Measurements from ENCODE around the gene KIZ. TPM values are rescaled to one million over a fixed set of nuclear protein-coding genes. Genes with fewer than 3 reads are reported as not detected.

The KIZ gene
- total RNA-seq, 1 donor = 40.5 TPM

DNA sequence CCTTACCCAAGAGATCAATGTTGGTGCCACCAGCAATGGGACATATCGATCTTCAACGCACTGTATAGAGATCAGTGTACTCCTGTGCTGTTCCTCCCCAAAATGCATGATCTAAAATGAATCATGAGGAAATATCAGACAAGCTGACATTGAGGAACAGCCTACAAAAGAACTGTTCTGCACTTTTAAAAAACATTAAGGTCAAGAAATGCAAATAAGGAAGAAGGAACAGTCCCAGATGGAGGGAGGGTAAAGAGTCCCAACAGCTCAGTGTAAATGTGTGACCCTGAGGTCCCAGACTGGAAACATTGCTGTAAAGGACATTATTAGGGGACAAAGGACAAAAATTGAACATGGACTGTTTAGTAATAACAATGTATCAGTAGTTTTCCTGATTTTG, 152.9 kb downstream of the KIZ start:
- no peak for DNase-seq (ENCODE audit: insufficient read length, low spot score, missing footprints)
- H3K4me3 ChIP-seq (ENCODE audit: insufficient read depth, low read length) = no peak overlapping the region

DNA sequence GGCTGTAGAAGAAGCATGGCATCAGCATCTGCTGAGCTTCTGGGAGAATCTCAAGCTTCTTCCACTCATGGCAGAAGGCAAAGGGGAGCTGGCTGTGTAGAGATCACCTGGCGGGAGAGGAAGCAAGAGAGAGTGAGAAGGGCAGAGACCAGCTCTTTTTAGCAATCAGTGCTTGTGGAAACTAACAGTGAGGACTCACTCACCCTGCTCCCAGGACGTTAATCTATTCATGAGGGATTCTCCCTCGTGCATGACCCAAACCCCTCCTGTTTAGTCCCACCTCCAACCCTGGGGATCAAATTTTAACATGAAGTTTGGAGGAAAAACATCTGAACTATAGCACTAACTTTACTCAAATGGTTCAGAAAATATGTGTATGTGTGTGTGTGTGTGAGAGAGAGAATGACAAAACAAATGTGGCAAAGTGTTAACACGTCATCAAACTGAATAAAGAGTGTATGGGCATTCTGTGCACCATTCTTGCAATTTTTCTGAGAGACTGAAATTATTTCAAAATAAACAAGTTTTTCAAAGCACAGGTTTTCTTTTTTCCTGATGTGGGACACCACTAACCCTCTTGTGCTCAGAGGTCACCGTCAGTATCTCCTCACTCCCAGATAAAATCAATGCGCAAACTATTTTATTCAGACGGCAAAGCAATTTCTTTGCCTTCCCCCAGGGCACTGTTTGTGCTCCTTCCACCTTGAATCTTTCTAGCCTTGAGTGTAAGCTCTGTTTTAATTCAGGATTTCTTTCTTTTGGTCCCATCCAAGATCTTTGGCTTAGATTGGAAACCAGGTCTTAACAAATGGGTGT, 154.0 kb downstream of the KIZ start:
- no peak for DNase-seq (ENCODE audit: insufficient read length, low spot score, missing footprints)
- H4K20me1 ChIP-seq (ENCODE audit: insufficient read depth, low read length) = no peaks in the 10 kb centered on the region

More for the DNA sequence above, 152.9 kb downstream of the KIZ start:
- Histone ChIP-seq H3K4me1 (ENCODE audit: insufficient read depth, low read length) (no peaks in the 10 kb centered on the region), H4K20me1 (ENCODE audit: insufficient read depth, low read length) (no peaks in the 10 kb centered on the region), H3K27ac (ENCODE audit: low read depth, low read length) (no peak overlapping the region), H3K4me2 (ENCODE audit: insufficient read depth, low read length) (no peak overlapping the region), H3K36me3 (ENCODE audit: insufficient read depth, low read length) (no peaks in the 10 kb centered on the region), H3K27me3 (ENCODE audit: insufficient read depth, low read length) (peaks cover 13% of the 10 kb centered on the region), H3K9me3 (ENCODE audit: low read depth, low read length) (no peaks in the 10 kb centered on the region), H3K79me2 (ENCODE audit: insufficient read depth, low read length) (no peaks in the 10 kb centered on the region), H2AFZ (ENCODE audit: low read length) (no peak overlapping the region)
- TF ChIP-seq, protein P1, sequence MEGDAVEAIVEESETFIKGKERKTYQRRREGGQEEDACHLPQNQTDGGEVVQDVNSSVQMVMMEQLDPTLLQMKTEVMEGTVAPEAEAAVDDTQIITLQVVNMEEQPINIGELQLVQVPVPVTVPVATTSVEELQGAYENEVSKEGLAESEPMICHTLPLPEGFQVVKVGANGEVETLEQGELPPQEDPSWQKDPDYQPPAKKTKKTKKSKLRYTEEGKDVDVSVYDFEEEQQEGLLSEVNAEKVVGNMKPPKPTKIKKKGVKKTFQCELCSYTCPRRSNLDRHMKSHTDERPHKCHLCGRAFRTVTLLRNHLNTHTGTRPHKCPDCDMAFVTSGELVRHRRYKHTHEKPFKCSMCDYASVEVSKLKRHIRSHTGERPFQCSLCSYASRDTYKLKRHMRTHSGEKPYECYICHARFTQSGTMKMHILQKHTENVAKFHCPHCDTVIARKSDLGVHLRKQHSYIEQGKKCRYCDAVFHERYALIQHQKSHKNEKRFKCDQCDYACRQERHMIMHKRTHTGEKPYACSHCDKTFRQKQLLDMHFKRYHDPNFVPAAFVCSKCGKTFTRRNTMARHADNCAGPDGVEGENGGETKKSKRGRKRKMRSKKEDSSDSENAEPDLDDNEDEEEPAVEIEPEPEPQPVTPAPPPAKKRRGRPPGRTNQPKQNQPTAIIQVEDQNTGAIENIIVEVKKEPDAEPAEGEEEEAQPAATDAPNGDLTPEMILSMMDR (IDR thresholded peaks at IDR 0.05; ENCODE audit: extremely low read depth, low read depth, low read length) = no peak

DNA sequence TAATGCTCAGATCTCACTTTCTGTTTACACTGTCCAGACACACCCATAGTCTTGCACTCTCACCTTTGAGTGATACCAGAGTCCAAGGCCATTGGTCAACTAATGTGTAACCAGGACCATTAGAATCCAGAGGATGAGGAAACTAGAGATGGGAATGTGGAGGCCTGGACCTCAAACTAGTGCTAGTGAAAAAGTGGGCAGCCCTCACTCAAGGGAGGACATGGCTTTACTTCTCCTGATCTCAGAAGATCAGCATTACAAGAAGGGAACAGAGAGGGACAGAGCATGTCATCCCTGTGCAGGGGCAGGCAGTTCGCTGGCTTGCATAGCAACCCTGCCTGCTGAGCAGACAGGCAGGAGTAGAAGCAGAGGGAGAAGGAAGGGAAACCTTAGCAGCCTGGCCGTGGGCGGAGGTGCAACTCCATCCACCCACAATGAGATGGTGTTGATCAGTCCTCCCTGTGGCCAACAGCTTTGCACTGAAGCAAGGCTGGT, 154.7 kb downstream of the KIZ start:
- H3K4me1 ChIP-seq (ENCODE audit: insufficient read depth, low read length) = no peaks in the 10 kb centered on the region
- TF ChIP-seq, protein P1 (IDR thresholded peaks at IDR 0.05; ENCODE audit: extremely low read depth, low read depth, low read length) = no peak
- H3K36me3 ChIP-seq (ENCODE audit: insufficient read depth, low read length) = no peaks in the 10 kb centered on the region
- no peak overlapping the region for H3K4me3 ChIP-seq (ENCODE audit: insufficient read depth, low read length)
- H3K27ac ChIP-seq (ENCODE audit: low read depth, low read length) = no peak overlapping the region
- no peak overlapping the region for H2AFZ ChIP-seq (ENCODE audit: low read length)
- no peak for DNase-seq (ENCODE audit: insufficient read length, low spot score, missing footprints)
- H3K4me2 ChIP-seq (ENCODE audit: insufficient read depth, low read length) = no peak overlapping the region
- no peaks in the 10 kb centered on the region for H3K9me3 ChIP-seq (ENCODE audit: low read depth, low read length)
- no peaks in the 10 kb centered on the region for H3K79me2 ChIP-seq (ENCODE audit: insufficient read depth, low read length)
- peaks cover 11% of the 10 kb centered on the region for H3K27me3 ChIP-seq (ENCODE audit: insufficient read depth, low read length)
- no peaks in the 10 kb centered on the region for H4K20me1 ChIP-seq (ENCODE audit: insufficient read depth, low read length)

More for the DNA sequence above, 154.0 kb downstream of the KIZ start:
- peaks cover 11% of the 10 kb centered on the region for H3K27me3 ChIP-seq (ENCODE audit: insufficient read depth, low read length)
- H3K9me3 ChIP-seq (ENCODE audit: low read depth, low read length) = no peaks in the 10 kb centered on the region
- H3K4me3 ChIP-seq (ENCODE audit: insufficient read depth, low read length) = no peak overlapping the region
- H3K4me1 ChIP-seq (ENCODE audit: insufficient read depth, low read length) = no peaks in the 10 kb centered on the region
- TF ChIP-seq, protein P1 (IDR thresholded peaks at IDR 0.05; ENCODE audit: extremely low read depth, low read depth, low read length) = no peak
- no peak overlapping the region for H3K4me2 ChIP-seq (ENCODE audit: insufficient read depth, low read length)
- no peak overlapping the region for H3K27ac ChIP-seq (ENCODE audit: low read depth, low read length)
- no peak overlapping the region for H2AFZ ChIP-seq (ENCODE audit: low read length)
- H3K79me2 ChIP-seq (ENCODE audit: insufficient read depth, low read length) = no peaks in the 10 kb centered on the region
- no peaks in the 10 kb centered on the region for H3K36me3 ChIP-seq (ENCODE audit: insufficient read depth, low read length)

DNA sequence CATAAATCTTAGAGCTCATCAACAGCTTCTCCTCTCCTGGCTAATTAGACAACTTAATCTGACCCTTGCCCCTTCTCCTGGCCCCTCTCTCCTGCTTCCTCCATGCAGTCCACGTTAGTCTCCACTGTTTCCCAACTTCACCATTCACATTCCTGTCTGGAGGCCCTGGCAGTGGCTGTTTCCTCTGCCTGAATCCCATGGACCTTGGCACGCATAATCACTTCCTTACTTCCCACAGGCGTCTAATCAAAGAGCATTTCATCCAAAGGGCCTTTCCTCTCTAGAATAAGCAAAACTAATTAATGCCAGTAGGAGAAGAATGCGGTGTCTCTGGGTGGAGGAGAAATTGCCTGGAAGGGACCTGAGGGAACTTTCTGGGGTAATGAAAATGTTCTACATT, 160.9 kb downstream of the KIZ start:
- Histone ChIP-seq H3K4me3 (ENCODE audit: insufficient read depth, low read length) (no peak overlapping the region), H3K4me1 (ENCODE audit: insufficient read depth, low read length) (peaks cover 11% of the 10 kb centered on the region), H3K27me3 (ENCODE audit: insufficient read depth, low read length) (no peaks in the 10 kb centered on the region), H2AFZ (ENCODE audit: low read length) (no peak overlapping the region), H3K4me2 (ENCODE audit: insufficient read depth, low read length) (no peak overlapping the region), H3K9me3 (ENCODE audit: low read depth, low read length) (no peaks in the 10 kb centered on the region), H3K36me3 (ENCODE audit: insufficient read depth, low read length) (no peaks in the 10 kb centered on the region), H3K27ac (ENCODE audit: low read depth, low read length) (no peak overlapping the region), H3K79me2 (ENCODE audit: insufficient read depth, low read length) (no peaks in the 10 kb centered on the region), H4K20me1 (ENCODE audit: insufficient read depth, low read length) (no peaks in the 10 kb centered on the region)
- TF ChIP-seq, protein P1 (IDR thresholded peaks at IDR 0.05; ENCODE audit: extremely low read depth, low read depth, low read length) = no peak
- DNase-seq (ENCODE audit: insufficient read length, low spot score, missing footprints) = no peak
